ENCODE measurements around the gene JMY. TPM values are rescaled to one million over a fixed set of nuclear protein-coding genes. Genes with fewer than 3 reads are reported as not detected.

JMY gene
- total RNA-seq, 2 experiments from 2014 or later = 73.3 to 73.5 TPM

- H3K4me1 Mint-ChIP-seq (ENCODE audit: low read depth) = peaks cover 53% of the 10 kb centered on the region
- TF ChIP-seq, protein P1, sequence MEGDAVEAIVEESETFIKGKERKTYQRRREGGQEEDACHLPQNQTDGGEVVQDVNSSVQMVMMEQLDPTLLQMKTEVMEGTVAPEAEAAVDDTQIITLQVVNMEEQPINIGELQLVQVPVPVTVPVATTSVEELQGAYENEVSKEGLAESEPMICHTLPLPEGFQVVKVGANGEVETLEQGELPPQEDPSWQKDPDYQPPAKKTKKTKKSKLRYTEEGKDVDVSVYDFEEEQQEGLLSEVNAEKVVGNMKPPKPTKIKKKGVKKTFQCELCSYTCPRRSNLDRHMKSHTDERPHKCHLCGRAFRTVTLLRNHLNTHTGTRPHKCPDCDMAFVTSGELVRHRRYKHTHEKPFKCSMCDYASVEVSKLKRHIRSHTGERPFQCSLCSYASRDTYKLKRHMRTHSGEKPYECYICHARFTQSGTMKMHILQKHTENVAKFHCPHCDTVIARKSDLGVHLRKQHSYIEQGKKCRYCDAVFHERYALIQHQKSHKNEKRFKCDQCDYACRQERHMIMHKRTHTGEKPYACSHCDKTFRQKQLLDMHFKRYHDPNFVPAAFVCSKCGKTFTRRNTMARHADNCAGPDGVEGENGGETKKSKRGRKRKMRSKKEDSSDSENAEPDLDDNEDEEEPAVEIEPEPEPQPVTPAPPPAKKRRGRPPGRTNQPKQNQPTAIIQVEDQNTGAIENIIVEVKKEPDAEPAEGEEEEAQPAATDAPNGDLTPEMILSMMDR (IDR thresholded peaks at IDR 0.05) = no peak
- H3K27ac Mint-ChIP-seq = no peak overlapping the region
- POLR2A ChIA-PET = interaction anchor here (1.1 kb wide), 1 partner anchor 19 kb away, joined by 4 read pairs; the partner anchor contains the start of gene JMY
- Histone ChIP-seq H3K4me1 (ENCODE audit: insufficient read depth, low read length) (peaks cover 36% of the 10 kb centered on the region), H3K27me3 (ENCODE audit: control insufficient read depth in 1 of 2, insufficient read depth in 2 of 2, low read length in 2 of 2) (no peaks in the 10 kb centered on the region), H3K4me3 (ENCODE audit: low read length) (no peak overlapping the region), H3K36me3 (ENCODE audit: insufficient read depth, low read length) (peaks cover 7% of the 10 kb centered on the region), H3K9me3 (ENCODE audit: control insufficient read depth in 1 of 2, insufficient read depth in 1 of 2, low read length in 2 of 2) (peaks cover 0 to 11% of the 10 kb centered on the region in 2 experiments), H3K27ac (ENCODE audit: low read depth in 1 of 2, low read length in 2 of 2) (no peak overlapping the region)
- ATAC-seq (ENCODE audit: poor library complexity) (no peak), DNase-seq (no peak)
- H3K36me3 Mint-ChIP-seq (ENCODE audit: low read depth) = peaks cover 40% of the 10 kb centered on the region
- H3K9me3 Mint-ChIP-seq = no peaks in the 10 kb centered on the region
- no peaks in the 10 kb centered on the region for H3K27me3 Mint-ChIP-seq
- no peak overlapping the region for H3K4me3 Mint-ChIP-seq
- CTCF ChIA-PET = no interaction called here
- intact Hi-C loops (cut with DNase I, micrococcal nuclease) = no loop called here
Observed at GRCh38 chr5:79255786-79256557, 20.0 kb downstream of the JMY start.

GRCh38 chr5:79256563-79256962, 20.6 kb downstream of the JMY start:
- Histone ChIP-seq H3K4me3 (ENCODE audit: low read length) (no peak overlapping the region), H3K36me3 (ENCODE audit: insufficient read depth, low read length) (peaks cover 7% of the 10 kb centered on the region), H3K9me3 (ENCODE audit: control insufficient read depth in 1 of 2, insufficient read depth in 1 of 2, low read length in 2 of 2) (peaks cover 0 to 11% of the 10 kb centered on the region in 2 experiments), H3K4me1 (ENCODE audit: insufficient read depth, low read length) (peaks cover 37% of the 10 kb centered on the region), H3K27ac (ENCODE audit: low read depth in 1 of 2, low read length in 2 of 2) (no peak overlapping the region), H3K27me3 (ENCODE audit: control insufficient read depth in 1 of 2, insufficient read depth in 2 of 2, low read length in 2 of 2) (no peaks in the 10 kb centered on the region)
- intact Hi-C loops (cut with DNase I, micrococcal nuclease) = no loop called here
- Mint-ChIP-seq H3K27ac (no peak overlapping the region), H3K9me3 (no peaks in the 10 kb centered on the region), H3K4me3 (no peak overlapping the region), H3K36me3 (ENCODE audit: low read depth) (peaks cover 34% of the 10 kb centered on the region), H3K4me1 (ENCODE audit: low read depth) (peaks cover 52% of the 10 kb centered on the region), H3K27me3 (no peaks in the 10 kb centered on the region)
- DNase-seq (no peak), ATAC-seq (ENCODE audit: poor library complexity) (no peak)
- TF ChIP-seq, protein P1 (IDR thresholded peaks at IDR 0.05) = no peak
- POLR2A ChIA-PET = interaction anchor here (1.1 kb wide), 1 partner anchor 20 kb away, joined by 4 read pairs; the partner anchor contains the start of gene JMY
- CTCF ChIA-PET = no interaction called here

- H3K4me3 Mint-ChIP-seq = no peak overlapping the region
- Histone ChIP-seq H3K27ac (ENCODE audit: low read depth in 1 of 2, low read length in 2 of 2) (no peak overlapping the region), H3K9me3 (ENCODE audit: control insufficient read depth in 1 of 2, insufficient read depth in 1 of 2, low read length in 2 of 2) (peaks cover 0 to 11% of the 10 kb centered on the region in 2 experiments), H3K4me3 (ENCODE audit: low read length) (no peak overlapping the region), H3K4me1 (ENCODE audit: insufficient read depth, low read length) (peaks cover 40% of the 10 kb centered on the region), H3K36me3 (ENCODE audit: insufficient read depth, low read length) (peaks cover 7% of the 10 kb centered on the region), H3K27me3 (ENCODE audit: control insufficient read depth in 1 of 2, insufficient read depth in 2 of 2, low read length in 2 of 2) (no peaks in the 10 kb centered on the region)
- no peaks in the 10 kb centered on the region for H3K27me3 Mint-ChIP-seq
- peaks cover 29% of the 10 kb centered on the region for H3K36me3 Mint-ChIP-seq (ENCODE audit: low read depth)
- H3K4me1 Mint-ChIP-seq (ENCODE audit: low read depth) = peaks cover 55% of the 10 kb centered on the region
- H3K9me3 Mint-ChIP-seq = no peaks in the 10 kb centered on the region
- DNase-seq = no peak
- TF ChIP-seq, protein P1 (IDR thresholded peaks at IDR 0.05) = no peak
- ChIA-PET POLR2A (no interaction called here), CTCF (no interaction called here)
- intact Hi-C loops (cut with DNase I, micrococcal nuclease) = no loop called here
- no peak overlapping the region for H3K27ac Mint-ChIP-seq
- ATAC-seq (ENCODE audit: poor library complexity) = no peak
Observed at GRCh38 chr5:79257314-79257713, 21.4 kb downstream of the JMY start.

Data from CD4-positive, alpha-beta T cell (primary cell).